ENCODE measurements around the gene PTCH2. TPM values are rescaled to one million over a fixed set of nuclear protein-coding genes. Genes with fewer than 3 reads are reported as not detected.

The PTCH2 gene
- total RNA-seq, 1 donor from 2014 or later = not detected

DNA sequence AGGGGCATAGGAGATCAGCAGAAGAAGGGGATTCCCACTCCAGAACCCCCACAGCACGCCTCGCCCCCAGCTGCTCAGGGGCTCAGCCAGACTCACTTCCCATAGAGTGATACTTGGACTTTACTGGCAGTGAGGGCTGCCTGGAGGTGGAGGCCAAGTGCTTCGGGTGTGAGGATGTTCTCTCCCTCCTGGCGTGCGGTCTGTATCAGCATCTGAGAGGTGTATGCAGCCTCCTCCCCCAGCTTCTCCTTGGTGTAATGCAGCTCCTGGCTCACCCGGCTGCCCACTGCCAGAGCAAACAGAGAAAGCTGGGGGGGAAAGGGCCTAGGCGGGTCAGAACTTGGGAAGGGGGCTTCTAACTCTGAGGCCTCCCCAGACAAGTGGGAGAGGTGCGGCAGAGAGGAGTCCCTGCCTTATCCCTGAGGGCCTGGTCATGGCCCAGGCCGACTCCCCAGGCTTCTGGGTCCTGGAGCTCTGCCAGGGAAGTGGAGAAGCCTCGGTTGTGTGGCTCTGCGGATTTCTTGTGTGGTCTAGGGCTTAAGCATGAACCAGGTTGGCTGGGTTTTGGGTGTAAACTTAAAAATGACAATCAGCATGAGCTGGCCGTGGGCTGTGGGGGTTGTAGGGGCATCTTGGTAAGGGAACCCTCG, 10.9 kb downstream of the PTCH2 start:
- peaks cover 4% of the 10 kb centered on the region for H3F3A ChIP-seq (ENCODE audit: low read depth)
- no peaks in the 10 kb centered on the region for H3K79me2 ChIP-seq (ENCODE audit: low read depth)
- H3K4me1 ChIP-seq = peaks cover 9% of the 10 kb centered on the region
- no peak overlapping the region for H2AFZ ChIP-seq (replicated peaks)
- Mint-ChIP-seq H3K27ac (no peak overlapping the region), H3K4me3 (no peak overlapping the region), H3K4me1 (peaks cover 9% of the 10 kb centered on the region), H3K27me3 (ENCODE audit: insufficient read depth, low read depth) (peaks cover 9% of the 10 kb centered on the region), H3K36me3 (no peaks in the 10 kb centered on the region), H3K9me3 (no peaks in the 10 kb centered on the region)
- H3K4me3 ChIP-seq = no peak overlapping the region
- TF ChIP-seq EZH2phosphoT487 (IDR thresholded peaks at IDR 0.05) (no peak), EZH2 (IDR thresholded peaks at IDR 0.05) (no peak)
- TF ChIP-seq, protein P1, sequence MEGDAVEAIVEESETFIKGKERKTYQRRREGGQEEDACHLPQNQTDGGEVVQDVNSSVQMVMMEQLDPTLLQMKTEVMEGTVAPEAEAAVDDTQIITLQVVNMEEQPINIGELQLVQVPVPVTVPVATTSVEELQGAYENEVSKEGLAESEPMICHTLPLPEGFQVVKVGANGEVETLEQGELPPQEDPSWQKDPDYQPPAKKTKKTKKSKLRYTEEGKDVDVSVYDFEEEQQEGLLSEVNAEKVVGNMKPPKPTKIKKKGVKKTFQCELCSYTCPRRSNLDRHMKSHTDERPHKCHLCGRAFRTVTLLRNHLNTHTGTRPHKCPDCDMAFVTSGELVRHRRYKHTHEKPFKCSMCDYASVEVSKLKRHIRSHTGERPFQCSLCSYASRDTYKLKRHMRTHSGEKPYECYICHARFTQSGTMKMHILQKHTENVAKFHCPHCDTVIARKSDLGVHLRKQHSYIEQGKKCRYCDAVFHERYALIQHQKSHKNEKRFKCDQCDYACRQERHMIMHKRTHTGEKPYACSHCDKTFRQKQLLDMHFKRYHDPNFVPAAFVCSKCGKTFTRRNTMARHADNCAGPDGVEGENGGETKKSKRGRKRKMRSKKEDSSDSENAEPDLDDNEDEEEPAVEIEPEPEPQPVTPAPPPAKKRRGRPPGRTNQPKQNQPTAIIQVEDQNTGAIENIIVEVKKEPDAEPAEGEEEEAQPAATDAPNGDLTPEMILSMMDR (IDR thresholded peaks at IDR 0.05) = no peak
- DNase-seq (ENCODE audit: low spot score) = no peak
- H3K4me2 ChIP-seq = no peak overlapping the region
- no peak overlapping the region for H3K27ac ChIP-seq
- no peaks in the 10 kb centered on the region for H3K36me3 ChIP-seq
- H3K9ac ChIP-seq = no peak overlapping the region
- H3K9me3 ChIP-seq (ENCODE audit: low read depth) = no peaks in the 10 kb centered on the region
- H4K20me1 ChIP-seq (ENCODE audit: low read depth) = no peaks in the 10 kb centered on the region
- H3K27me3 ChIP-seq = no peaks in the 10 kb centered on the region

DNA sequence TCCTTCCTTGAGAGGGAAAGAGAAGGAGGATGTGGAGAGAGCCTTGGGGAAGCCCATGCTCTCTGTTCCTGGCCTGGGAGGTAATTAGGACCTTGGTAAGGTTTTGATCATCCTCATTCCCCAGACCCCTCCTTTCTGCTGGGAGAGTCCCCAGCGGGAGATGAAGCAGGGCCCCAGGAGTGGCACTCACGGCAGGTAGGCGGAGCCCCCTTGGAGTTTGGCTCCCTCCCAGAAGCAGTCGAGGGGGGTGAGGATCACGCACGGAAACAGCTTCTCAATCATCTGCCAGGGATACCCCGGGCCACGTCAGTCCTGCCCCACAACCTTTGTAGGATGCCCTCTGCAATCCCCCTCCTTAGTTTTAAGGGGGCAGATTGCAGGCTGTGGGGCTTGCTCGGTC, 11.5 kb downstream of the PTCH2 start:
- Mint-ChIP-seq H3K27ac (no peak overlapping the region), H3K36me3 (no peaks in the 10 kb centered on the region), H3K27me3 (ENCODE audit: insufficient read depth, low read depth) (peaks cover 8% of the 10 kb centered on the region), H3K4me3 (no peak overlapping the region), H3K9me3 (no peaks in the 10 kb centered on the region), H3K4me1 (peaks cover 9% of the 10 kb centered on the region)
- Histone ChIP-seq H3K9ac (no peak overlapping the region), H2AFZ (replicated peaks) (peak overlapping the region; percentile 70), H3K27me3 (no peaks in the 10 kb centered on the region), H3K4me2 (peak overlapping the region; percentile 4), H4K20me1 (ENCODE audit: low read depth) (no peaks in the 10 kb centered on the region), H3K36me3 (no peaks in the 10 kb centered on the region), H3F3A (ENCODE audit: low read depth) (peaks cover 4% of the 10 kb centered on the region), H3K4me3 (no peak overlapping the region), H3K4me1 (peaks cover 9% of the 10 kb centered on the region), H3K27ac (no peak overlapping the region), H3K9me3 (ENCODE audit: low read depth) (no peaks in the 10 kb centered on the region), H3K79me2 (ENCODE audit: low read depth) (no peaks in the 10 kb centered on the region)
- DNase-seq (ENCODE audit: low spot score) = no peak
- TF ChIP-seq EZH2 (IDR thresholded peaks at IDR 0.05) (no peak), EZH2phosphoT487 (IDR thresholded peaks at IDR 0.05) (no peak)
- TF ChIP-seq, protein P1 (IDR thresholded peaks at IDR 0.05) = no peak

DNA sequence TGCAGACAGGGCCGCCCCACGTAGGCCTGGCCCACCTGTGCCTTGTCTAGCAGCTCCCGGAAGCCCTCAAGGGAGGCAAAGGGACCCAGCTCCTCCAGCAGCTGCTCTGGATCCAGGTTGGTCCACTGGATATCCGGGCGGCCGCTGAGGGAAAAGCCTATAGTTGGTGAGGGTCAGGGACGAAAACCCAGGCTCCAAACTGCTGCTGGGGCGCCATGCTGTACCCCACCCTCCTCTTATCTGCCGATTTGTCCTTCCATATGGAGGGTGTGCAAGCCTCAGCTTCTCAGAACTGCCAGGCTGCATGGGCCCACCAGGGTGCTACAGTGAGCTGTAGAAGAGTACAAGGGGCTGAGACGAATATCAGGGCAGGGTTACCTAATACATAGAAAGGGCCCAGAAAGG, 12.2 kb downstream of the PTCH2 start:
- no peaks in the 10 kb centered on the region for H3K9me3 ChIP-seq (ENCODE audit: low read depth)
- H3K27ac ChIP-seq = no peak overlapping the region
- DNase-seq (ENCODE audit: low spot score) = no peak
- no peaks in the 10 kb centered on the region for H4K20me1 ChIP-seq (ENCODE audit: low read depth)
- Mint-ChIP-seq H3K27me3 (ENCODE audit: insufficient read depth, low read depth) (peaks cover 7% of the 10 kb centered on the region), H3K9me3 (no peaks in the 10 kb centered on the region), H3K4me1 (peaks cover 6% of the 10 kb centered on the region), H3K27ac (no peak overlapping the region), H3K4me3 (no peak overlapping the region), H3K36me3 (no peaks in the 10 kb centered on the region)
- H3K36me3 ChIP-seq = no peaks in the 10 kb centered on the region
- peak overlapping the region; percentile 4 for H3K4me2 ChIP-seq
- TF ChIP-seq EZH2 (IDR thresholded peaks at IDR 0.05) = no peak
- no peak for TF ChIP-seq EZH2phosphoT487 (IDR thresholded peaks at IDR 0.05)
- TF ChIP-seq, protein P1 (IDR thresholded peaks at IDR 0.05) = no peak
- H3F3A ChIP-seq (ENCODE audit: low read depth) = peaks cover 4% of the 10 kb centered on the region
- no peak overlapping the region for H3K9ac ChIP-seq
- peak overlapping the region; percentile 70 for H2AFZ ChIP-seq (replicated peaks)
- H3K4me3 ChIP-seq = no peak overlapping the region
- H3K79me2 ChIP-seq (ENCODE audit: low read depth) = no peaks in the 10 kb centered on the region
- peaks cover 9% of the 10 kb centered on the region for H3K4me1 ChIP-seq
- no peaks in the 10 kb centered on the region for H3K27me3 ChIP-seq

Data from neural progenitor cell (in vitro differentiated cells).